Body of pancreas (tissue), 4 donors: ENCODE measurements around the gene UGDH.

Experiments
- CTCF ChIP-seq, 7 experiments: fragments of 450-650 bp in 4 of 7; fragments of 200-600 bp in 3 of 7; sonication (generic) in 3 of 7; IDR thresholded peaks; one replicate each; pipeline ENCODE4 v1.5.1; 2016 to 2019; ENCODE audit warnings: antibody characterized with exemption in 7 of 7
- POLR2A ChIP-seq, 3 donors: fragments of 450-650 bp; IDR thresholded peaks; one replicate each; pipeline ENCODE4 v1.6.1; 2016; ENCODE audit warnings: antibody characterized with exemption in 3 of 3, mild to moderate bottlenecking in 2 of 3

- TF ChIP-seq CTCF (IDR thresholded peaks at IDR 0.05) (no peak), POLR2A (IDR thresholded peaks at IDR 0.05) (no peak)
Measured at GRCh38 chr4:39464886-39465501, 62.2 kb downstream of the UGDH start.
